Measurements from ENCODE around the gene FAM9A. TPM values are rescaled to one million over a fixed set of nuclear protein-coding genes. Genes with fewer than 3 reads are reported as not detected.

FAM9A gene
- total and polyA plus RNA-seq, 2 of the 8 experiments (the other 6 are each of a cell fraction or from before 2014, with no cell fraction given), result not detected

GRCh38 chrX:8803326-8803725 lies 2.1 kb upstream of the FAM9A start:
- Histone ChIP-seq H3K79me2 (ENCODE audit: control insufficient read depth in 1 of 2, insufficient read depth in 2 of 2, low read length in 2 of 2) (no peaks in the 10 kb centered on the region), H4K5ac (ENCODE audit: insufficient read length, low read depth, low read length) (no peak overlapping the region), H3K27me3 (replicated peaks in 1 of 4; ENCODE audit: control insufficient read depth in 3 of 4, extremely low read depth in 1 of 4, insufficient read depth in 3 of 4, low read length in 3 of 4) (no peaks in the 10 kb centered on the region), H3K9me3 (ENCODE audit: insufficient read depth in 2 of 2, low read depth in 1 of 2, low read length in 1 of 2) (no peaks in the 10 kb centered on the region), H3K27ac (ENCODE audit: low read depth, low read length) (no peak overlapping the region), H2AK5ac (ENCODE audit: low read depth, low read length) (no peak overlapping the region), H2BK120ac (replicated peaks; ENCODE audit: low read depth, low read length) (no peak overlapping the region), H2BK5ac (ENCODE audit: low read depth, low read length) (no peak overlapping the region), H3K14ac (ENCODE audit: insufficient read length) (no peak overlapping the region), H3K36me3 (ENCODE audit: control insufficient read depth in 2 of 4, insufficient read depth in 4 of 4, low read length in 3 of 4) (no peaks in the 10 kb centered on the region), H3K4ac (replicated peaks; ENCODE audit: insufficient read length, low read depth, low read length) (no peak overlapping the region), H3K23ac (ENCODE audit: insufficient read length) (no peak overlapping the region), H3K18ac (ENCODE audit: extremely low read depth, low read length) (no peak overlapping the region), H3K4me3 (ENCODE audit: extremely low read depth in 1 of 4, insufficient read depth in 2 of 4, low read depth in 3 of 4, low read length in 4 of 4) (no peak overlapping the region), H3K9ac (replicated peaks in 1 of 4; ENCODE audit: extremely low read depth in 1 of 4, low read depth in 3 of 4, low read length in 3 of 4) (no peak overlapping the region), H2AFZ (ENCODE audit: low read length) (no peak overlapping the region), H4K20me1 (replicated peaks in 1 of 2; ENCODE audit: control insufficient read depth in 1 of 2, insufficient read depth in 2 of 2, low read length in 2 of 2) (no peaks in the 10 kb centered on the region), H4K8ac (ENCODE audit: extremely low read depth, insufficient read depth, low read length) (no peak overlapping the region), H3K56ac (replicated peaks; ENCODE audit: insufficient read length, low read depth, low read length) (no peak overlapping the region), H2BK20ac (ENCODE audit: low read length) (no peak overlapping the region), H3K79me1 (ENCODE audit: low read depth, low read length) (no peaks in the 10 kb centered on the region), H3K4me1 (replicated peaks in 1 of 4; ENCODE audit: control insufficient read depth in 3 of 4, insufficient read depth in 4 of 4, low read length in 3 of 4) (no peaks in the 10 kb centered on the region), H2BK12ac (ENCODE audit: low read depth, low read length) (no peak overlapping the region), H3K23me2 (ENCODE audit: low read depth, low read length) (no peaks in the 10 kb centered on the region), H2BK15ac (ENCODE audit: low read length) (no peak overlapping the region), H3K4me2 (ENCODE audit: insufficient read depth in 1 of 2, low read depth in 2 of 2, low read length in 2 of 2) (no peak overlapping the region), H4K91ac (replicated peaks; ENCODE audit: insufficient read length, low read length) (no peak overlapping the region)
- FAIRE-seq (no peak), DNase-seq (ENCODE audit: low read depth in 1 of 2, low spot score in 2 of 2) (no peak)
- ChIA-PET POLR2A (ENCODE audit: partially characterized antibody) (no interaction called here), CTCF (ENCODE audit: partially characterized antibody) (interaction anchor here (0.6 to 1.2 kb wide), 2 partner anchors 13 to 58 kb away, joined by 3 to 5 read pairs; no protein-coding TSS in a partner anchor)
- TF ChIP-seq SP1 (IDR thresholded peaks at IDR 0.05; ENCODE audit: low read depth, low read length) (no peak), SAP30 (IDR thresholded peaks at IDR 0.05; ENCODE audit: insufficient read depth, insufficient replicate concordance, low read length) (no peak), JUN (IDR thresholded peaks at IDR 0.05; ENCODE audit: low read depth, low read length) (no peak), MAX (IDR thresholded peaks at IDR 0.05) (no peak), USF2 (IDR thresholded peaks at IDR 0.05; ENCODE audit: low read length) (no peak), SRF (IDR thresholded peaks at IDR 0.05; ENCODE audit: low read depth, low read length) (no peak), POLR2AphosphoS5 (IDR thresholded peaks at IDR 0.05; ENCODE audit: low read depth, low read length) (no peak)
- 89% methylated on average over 3 of the region's 3 CpGs; no CpG with 5 or more reads in 1 of the 2 experiments for WGBS, 2 experiments (ENCODE audit: extremely low coverage in 1 of 2, insufficient coverage in 1 of 2, insufficient read length in 1 of 2, insufficient replicate concordance in 2 of 2, low coverage in 1 of 2, low lambda C conversion rate in 2 of 2, missing lambda C conversion rate in 1 of 2)

All from H1 (cell line).